Liver (tissue), 3 donors: Measurements from ENCODE around the gene MCTP2.

Experiments
- EGR1 ChIP-seq, 2 donors: IDR thresholded peaks; 2 replicates each; pipeline ENCODE4 v1.6.1; 2016 to 2018; ENCODE audit warnings: antibody characterized with exemption in 2 of 2, low read depth in 2 of 2
- FOXA1 ChIP-seq: IDR thresholded peaks from 2 replicates; pipeline ENCODE4 v1.6.1; 2016; ENCODE audit warnings: antibody characterized with exemption
- GABPA ChIP-seq, 2 donors: IDR thresholded peaks in 1 of 2; conservative IDR thresholded peaks in 1 of 2; 2 replicates each; pipeline ENCODE4 v1.6.1; 2016; ENCODE audit warnings: antibody characterized with exemption in 2 of 2, mild to moderate bottlenecking in 1 of 2, moderate library complexity in 1 of 2
- RAD21 ChIP-seq, 2 donors: IDR thresholded peaks; 2 replicates each; pipeline ENCODE4 v1.6.1; 2016; ENCODE audit warnings: antibody characterized with exemption in 2 of 2, mild to moderate bottlenecking in 2 of 2
- RXRA ChIP-seq, 2 donors: IDR thresholded peaks; 2 replicates each; pipeline ENCODE4 v1.6.1; 2017 to 2018; ENCODE audit warnings: antibody characterized with exemption in 2 of 2, mild to moderate bottlenecking in 1 of 2
- SP1 ChIP-seq: IDR thresholded peaks from 2 replicates; pipeline ENCODE4 v1.6.1; 2018; ENCODE audit warnings: antibody characterized with exemption, mild to moderate bottlenecking
- YY1 ChIP-seq: IDR thresholded peaks from 2 replicates; pipeline ENCODE4 v1.6.1; 2016; ENCODE audit warnings: antibody characterized with exemption, mild to moderate bottlenecking
- TF ChIP-seq, protein P1 (sequence below): IDR thresholded peaks from 2 replicates; pipeline ENCODE4 v1.6.1; 2016; ENCODE audit warnings: antibody characterized with exemption
- TF ChIP-seq, protein P2 (sequence below): fragments of 150-350 bp; IDR thresholded peaks from 2 replicates; pipeline ENCODE4 v1.5.1; 2017; ENCODE audit warnings: improper control_type of control experiment, low read depth, low read length; ENCODE audit not compliant: missing input control
- TF ChIP-seq, protein P3 (sequence below): IDR thresholded peaks from 2 replicates; pipeline ENCODE4 v1.6.1; 2016; ENCODE audit warnings: antibody characterized with exemption
- TF ChIP-seq, protein P4 (sequence below): IDR thresholded peaks from 2 replicates; pipeline ENCODE4 v1.6.1; 2016; ENCODE audit warnings: antibody characterized with exemption
- TF ChIP-seq, protein P5 (sequence below): IDR thresholded peaks from 2 replicates; pipeline ENCODE4 v1.6.1; 2016; ENCODE audit warnings: antibody characterized with exemption, mild to moderate bottlenecking
- donor health status: healthy.
- donor health status: healthy.

DNA sequence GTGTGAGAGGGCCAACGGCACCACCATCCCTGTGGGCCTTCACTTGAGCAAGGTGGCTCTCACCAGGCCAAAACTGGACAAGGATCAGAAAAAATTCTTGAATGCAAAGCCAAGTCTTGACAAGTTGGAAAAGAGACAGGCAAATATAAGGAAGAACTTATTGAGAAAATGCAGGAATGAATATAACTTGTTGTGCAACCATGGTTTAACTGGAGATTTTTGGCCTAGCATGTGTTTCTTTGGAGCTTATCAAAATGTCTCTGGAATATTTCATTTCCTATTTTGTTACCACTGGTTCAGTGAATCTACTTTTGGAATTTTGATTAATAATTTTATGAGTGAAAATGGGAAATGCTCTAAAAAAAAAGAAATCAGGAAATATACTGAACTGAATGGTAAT, 42.5 kb downstream of the MCTP2 start:
- TF ChIP-seq, protein P1, sequence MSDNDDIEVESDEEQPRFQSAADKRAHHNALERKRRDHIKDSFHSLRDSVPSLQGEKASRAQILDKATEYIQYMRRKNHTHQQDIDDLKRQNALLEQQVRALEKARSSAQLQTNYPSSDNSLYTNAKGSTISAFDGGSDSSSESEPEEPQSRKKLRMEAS = no peak
- TF ChIP-seq, protein P2, sequence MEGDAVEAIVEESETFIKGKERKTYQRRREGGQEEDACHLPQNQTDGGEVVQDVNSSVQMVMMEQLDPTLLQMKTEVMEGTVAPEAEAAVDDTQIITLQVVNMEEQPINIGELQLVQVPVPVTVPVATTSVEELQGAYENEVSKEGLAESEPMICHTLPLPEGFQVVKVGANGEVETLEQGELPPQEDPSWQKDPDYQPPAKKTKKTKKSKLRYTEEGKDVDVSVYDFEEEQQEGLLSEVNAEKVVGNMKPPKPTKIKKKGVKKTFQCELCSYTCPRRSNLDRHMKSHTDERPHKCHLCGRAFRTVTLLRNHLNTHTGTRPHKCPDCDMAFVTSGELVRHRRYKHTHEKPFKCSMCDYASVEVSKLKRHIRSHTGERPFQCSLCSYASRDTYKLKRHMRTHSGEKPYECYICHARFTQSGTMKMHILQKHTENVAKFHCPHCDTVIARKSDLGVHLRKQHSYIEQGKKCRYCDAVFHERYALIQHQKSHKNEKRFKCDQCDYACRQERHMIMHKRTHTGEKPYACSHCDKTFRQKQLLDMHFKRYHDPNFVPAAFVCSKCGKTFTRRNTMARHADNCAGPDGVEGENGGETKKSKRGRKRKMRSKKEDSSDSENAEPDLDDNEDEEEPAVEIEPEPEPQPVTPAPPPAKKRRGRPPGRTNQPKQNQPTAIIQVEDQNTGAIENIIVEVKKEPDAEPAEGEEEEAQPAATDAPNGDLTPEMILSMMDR = no peak
- TF ChIP-seq FOXA1 (no peak), RXRA (IDR thresholded peaks at IDR 0.05) (no peak), EGR1 (IDR thresholded peaks at IDR 0.05; ENCODE audit: low read depth in 2 of 2) (no peak), SP1 (no peak), YY1 (no peak), RAD21 (IDR thresholded peaks at IDR 0.05) (no peak), GABPA (IDR thresholded peaks at IDR 0.05 in 1 of 2, conservative IDR thresholded peaks at IDR 0.05 in 1 of 2) (no peak)
- TF ChIP-seq, protein P3, sequence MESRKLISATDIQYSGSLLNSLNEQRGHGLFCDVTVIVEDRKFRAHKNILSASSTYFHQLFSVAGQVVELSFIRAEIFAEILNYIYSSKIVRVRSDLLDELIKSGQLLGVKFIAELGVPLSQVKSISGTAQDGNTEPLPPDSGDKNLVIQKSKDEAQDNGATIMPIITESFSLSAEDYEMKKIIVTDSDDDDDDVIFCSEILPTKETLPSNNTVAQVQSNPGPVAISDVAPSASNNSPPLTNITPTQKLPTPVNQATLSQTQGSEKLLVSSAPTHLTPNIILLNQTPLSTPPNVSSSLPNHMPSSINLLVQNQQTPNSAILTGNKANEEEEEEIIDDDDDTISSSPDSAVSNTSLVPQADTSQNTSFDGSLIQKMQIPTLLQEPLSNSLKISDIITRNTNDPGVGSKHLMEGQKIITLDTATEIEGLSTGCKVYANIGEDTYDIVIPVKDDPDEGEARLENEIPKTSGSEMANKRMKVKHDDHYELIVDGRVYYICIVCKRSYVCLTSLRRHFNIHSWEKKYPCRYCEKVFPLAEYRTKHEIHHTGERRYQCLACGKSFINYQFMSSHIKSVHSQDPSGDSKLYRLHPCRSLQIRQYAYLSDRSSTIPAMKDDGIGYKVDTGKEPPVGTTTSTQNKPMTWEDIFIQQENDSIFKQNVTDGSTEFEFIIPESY = no peak
- TF ChIP-seq, protein P4, sequence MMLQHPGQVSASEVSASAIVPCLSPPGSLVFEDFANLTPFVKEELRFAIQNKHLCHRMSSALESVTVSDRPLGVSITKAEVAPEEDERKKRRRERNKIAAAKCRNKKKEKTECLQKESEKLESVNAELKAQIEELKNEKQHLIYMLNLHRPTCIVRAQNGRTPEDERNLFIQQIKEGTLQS = no peak
- TF ChIP-seq, protein P5, sequence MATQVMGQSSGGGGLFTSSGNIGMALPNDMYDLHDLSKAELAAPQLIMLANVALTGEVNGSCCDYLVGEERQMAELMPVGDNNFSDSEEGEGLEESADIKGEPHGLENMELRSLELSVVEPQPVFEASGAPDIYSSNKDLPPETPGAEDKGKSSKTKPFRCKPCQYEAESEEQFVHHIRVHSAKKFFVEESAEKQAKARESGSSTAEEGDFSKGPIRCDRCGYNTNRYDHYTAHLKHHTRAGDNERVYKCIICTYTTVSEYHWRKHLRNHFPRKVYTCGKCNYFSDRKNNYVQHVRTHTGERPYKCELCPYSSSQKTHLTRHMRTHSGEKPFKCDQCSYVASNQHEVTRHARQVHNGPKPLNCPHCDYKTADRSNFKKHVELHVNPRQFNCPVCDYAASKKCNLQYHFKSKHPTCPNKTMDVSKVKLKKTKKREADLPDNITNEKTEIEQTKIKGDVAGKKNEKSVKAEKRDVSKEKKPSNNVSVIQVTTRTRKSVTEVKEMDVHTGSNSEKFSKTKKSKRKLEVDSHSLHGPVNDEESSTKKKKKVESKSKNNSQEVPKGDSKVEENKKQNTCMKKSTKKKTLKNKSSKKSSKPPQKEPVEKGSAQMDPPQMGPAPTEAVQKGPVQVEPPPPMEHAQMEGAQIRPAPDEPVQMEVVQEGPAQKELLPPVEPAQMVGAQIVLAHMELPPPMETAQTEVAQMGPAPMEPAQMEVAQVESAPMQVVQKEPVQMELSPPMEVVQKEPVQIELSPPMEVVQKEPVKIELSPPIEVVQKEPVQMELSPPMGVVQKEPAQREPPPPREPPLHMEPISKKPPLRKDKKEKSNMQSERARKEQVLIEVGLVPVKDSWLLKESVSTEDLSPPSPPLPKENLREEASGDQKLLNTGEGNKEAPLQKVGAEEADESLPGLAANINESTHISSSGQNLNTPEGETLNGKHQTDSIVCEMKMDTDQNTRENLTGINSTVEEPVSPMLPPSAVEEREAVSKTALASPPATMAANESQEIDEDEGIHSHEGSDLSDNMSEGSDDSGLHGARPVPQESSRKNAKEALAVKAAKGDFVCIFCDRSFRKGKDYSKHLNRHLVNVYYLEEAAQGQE = no peak
